Tongue (tissue), 2 donors: ENCODE data around the gene FOXE3. TPM values are rescaled to one million over a fixed set of nuclear protein-coding genes. Genes with fewer than 3 reads are reported as not detected.

Experiments used
- DNase-seq: peaks from one replicate; pipeline ENCODE4 v3.0.0-alpha.2; 2015
- total RNA-seq: library from RNA; depleted of rRNA; stranded (reverse); fragments of >200 nt; gene quantifications from one replicate; pipeline ENCODE4 v1.2.3, GENCODE V29; 2014

The FOXE3 gene
- total RNA-seq, 1 donor from 2014 or later: not detected

DNA sequence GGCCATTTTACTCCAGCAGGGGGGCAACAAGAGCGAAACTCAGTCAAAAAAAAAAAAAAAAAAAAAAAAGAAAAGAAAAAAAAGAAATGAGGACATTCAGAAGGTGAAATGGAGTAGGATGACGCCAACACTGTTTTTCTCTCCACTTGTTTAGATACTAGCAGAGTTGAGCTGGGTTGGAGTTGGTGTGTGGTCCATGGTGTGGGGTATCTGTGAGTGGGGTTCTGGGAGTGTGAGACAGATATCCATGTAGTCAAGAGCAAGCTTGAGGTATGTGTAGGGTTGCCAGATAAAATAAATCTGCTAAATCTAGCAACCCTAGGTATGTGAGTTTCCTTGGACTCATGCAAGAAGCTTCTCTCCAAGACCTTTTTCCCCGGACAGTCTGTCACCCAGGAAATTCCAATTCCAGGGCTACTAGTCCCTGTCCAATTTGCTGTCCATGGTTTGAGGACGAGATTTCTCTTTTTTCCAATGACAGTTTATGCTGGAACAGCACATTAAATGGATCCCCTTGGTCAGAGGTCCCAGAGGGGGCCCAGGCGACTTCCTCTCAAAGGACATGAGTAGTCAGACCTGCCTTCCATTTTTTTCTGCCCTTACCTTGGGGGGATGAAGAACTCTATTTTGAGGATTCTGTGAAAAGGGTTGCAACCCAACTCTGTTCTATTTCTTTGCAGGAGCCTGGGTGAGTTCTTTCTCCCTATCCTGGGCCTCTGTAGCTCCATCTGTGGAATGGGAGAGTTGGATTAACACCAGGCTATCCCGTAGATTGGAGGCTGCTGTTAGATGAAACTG is 19.6 kb downstream of the FOXE3 start:
- DNase-seq: no peak

DNA sequence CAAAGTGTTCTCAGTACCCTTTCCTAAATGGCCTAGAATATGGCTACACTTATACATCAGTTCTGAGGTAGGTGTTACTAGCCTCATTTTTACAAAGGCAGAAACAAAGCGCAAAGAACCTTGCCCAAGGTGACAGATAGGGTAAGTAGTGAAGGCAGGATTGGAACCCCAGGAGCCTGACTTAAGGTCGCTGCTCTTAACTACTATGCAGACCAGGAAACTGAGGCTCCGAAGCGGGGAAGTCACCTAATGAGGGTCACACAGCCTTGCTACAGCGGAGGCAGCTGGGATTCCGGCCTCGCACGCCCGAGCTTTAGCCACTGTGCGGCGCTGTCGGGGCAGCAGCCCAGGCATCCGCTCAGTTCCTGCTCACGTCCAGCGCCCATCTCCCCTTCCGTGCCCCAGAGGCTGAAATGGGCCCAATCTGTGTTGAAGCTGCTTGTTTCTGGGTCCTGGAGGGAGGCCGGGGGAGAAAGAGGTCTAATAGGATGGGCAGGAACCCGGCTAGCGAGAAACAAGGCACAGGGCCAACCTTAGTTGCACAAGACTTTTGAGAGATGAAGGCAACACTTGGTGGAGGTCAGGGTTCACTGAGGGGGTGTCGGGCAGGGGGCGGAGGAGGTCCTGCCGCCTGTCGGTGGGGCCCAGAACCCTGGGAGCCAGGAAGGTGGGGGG is 20.4 kb downstream of the FOXE3 start:
- peak; percentile 85 for DNase-seq

DNA sequence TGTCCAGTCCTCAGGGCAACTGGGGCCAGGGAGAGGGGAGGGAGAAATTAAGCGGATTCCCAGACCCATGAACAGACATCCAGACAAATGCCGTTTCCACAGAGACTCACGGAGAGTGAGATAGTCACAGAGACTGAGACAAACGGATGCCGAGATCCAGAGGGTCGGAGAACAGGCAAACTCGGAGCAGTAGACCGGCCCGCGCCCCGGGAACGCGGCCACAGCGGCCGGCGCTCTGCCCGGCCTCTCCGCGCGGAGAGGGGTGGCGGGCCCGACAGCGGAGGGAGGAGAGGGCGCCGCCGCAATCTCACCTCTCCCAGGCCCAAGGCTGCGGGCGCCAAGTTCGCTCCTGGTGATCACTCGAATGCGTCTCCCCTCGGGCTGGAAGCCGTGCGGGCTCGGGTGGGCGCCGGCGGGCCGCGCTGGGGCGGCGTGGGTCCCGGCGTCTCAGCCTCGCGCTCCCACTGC is 20.9 kb downstream of the FOXE3 start:
- no peak for DNase-seq

DNA sequence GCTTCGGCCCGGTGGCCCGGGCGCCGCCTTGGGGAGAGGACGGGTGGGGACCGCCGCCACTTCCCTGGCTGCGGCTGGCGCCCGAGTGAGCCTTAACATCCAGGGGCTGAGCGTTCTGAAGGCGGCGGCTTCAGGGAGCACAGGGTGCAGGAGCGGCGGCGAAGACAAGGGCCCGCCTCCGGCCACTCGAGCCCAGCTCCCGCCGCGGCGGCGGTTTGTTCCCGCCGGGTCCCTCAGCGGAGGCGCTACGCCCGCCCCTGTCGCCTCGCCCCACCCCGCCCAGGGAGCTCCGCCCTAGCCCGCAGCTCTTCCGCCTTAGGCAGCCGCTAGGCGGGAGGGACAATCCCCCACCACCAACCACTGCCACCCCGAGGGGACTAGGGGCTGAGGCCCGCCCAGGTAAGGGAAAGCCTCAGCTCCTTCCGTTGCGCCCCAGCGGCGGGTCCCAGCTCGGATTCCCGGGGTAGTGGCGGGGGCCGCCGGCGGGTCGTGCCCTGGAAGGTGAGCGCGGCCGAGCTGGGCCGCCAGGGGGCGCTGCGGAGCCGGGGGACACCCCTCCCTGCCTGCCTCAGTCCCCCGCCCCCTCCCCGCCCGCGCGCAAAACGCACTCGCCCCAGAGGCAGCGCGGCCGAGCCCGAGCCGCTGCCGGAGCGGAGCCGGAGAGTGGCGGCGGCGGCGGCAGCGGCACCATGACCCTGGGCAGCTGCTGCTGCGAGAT is 21.5 kb downstream of the FOXE3 start, which contains the start of gene FOXD2:
TSS of gene FOXD2 (plus strand) at position 598 of the 718 bp plus-strand sequence. CDS start at position 690, 92 bp downstream.
- peak; percentile 88 for DNase-seq

DNA sequence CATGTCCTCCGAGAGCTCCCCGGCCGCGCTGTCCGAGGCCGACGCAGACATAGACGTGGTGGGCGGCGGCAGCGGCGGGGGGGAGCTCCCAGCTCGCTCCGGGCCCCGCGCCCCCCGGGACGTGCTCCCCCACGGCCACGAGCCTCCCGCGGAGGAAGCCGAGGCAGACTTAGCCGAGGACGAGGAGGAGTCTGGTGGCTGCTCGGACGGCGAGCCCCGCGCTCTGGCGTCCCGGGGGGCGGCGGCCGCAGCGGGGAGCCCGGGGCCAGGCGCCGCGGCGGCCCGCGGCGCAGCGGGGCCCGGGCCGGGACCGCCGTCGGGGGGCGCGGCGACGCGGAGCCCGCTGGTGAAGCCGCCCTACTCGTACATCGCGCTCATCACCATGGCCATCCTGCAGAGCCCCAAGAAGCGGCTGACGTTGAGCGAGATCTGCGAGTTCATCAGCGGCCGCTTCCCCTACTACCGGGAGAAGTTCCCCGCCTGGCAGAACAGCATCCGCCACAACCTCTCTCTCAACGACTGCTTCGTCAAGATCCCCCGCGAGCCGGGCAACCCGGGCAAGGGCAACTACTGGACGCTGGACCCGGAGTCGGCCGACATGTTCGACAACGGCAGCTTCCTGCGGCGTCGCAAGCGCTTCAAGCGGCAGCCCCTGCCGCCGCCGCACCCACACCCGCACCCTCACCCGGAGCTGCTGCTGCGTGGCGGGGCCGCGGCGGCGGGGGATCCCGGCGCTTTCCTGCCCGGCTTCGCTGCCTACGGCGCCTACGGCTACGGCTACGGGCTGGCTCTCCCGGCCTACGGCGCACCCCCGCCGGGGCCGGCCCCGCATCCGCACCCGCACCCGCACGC is 22.3 kb downstream of the FOXE3 start:
- DNase-seq: no peak

DNA sequence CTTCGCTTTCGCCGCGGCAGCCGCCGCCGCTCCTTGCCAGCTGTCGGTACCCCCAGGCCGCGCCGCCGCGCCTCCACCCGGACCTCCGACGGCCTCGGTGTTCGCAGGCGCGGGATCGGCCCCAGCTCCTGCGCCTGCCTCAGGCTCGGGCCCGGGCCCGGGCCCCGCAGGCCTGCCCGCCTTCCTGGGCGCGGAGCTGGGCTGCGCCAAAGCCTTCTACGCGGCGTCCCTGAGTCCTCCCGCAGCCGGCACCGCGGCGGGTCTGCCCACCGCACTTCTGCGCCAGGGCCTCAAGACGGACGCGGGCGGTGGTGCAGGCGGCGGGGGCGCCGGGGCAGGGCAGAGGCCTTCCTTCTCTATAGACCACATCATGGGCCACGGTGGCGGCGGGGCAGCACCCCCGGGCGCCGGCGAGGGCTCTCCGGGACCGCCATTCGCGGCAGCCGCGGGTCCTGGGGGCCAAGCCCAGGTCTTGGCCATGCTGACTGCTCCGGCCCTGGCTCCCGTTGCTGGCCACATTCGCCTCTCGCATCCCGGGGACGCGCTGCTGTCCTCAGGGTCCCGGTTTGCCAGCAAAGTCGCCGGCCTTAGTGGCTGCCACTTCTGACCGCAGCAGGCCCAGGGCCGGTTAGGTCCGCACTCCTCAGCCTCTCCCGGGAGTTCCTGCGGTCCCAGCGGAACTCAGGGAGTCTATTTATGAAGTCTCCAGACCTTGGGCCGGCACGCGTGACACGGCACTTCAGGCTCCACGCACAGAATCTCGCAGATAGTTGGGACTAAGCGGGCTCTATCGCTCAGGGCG is 23.1 kb downstream of the FOXE3 start:
- no peak for DNase-seq

DNA sequence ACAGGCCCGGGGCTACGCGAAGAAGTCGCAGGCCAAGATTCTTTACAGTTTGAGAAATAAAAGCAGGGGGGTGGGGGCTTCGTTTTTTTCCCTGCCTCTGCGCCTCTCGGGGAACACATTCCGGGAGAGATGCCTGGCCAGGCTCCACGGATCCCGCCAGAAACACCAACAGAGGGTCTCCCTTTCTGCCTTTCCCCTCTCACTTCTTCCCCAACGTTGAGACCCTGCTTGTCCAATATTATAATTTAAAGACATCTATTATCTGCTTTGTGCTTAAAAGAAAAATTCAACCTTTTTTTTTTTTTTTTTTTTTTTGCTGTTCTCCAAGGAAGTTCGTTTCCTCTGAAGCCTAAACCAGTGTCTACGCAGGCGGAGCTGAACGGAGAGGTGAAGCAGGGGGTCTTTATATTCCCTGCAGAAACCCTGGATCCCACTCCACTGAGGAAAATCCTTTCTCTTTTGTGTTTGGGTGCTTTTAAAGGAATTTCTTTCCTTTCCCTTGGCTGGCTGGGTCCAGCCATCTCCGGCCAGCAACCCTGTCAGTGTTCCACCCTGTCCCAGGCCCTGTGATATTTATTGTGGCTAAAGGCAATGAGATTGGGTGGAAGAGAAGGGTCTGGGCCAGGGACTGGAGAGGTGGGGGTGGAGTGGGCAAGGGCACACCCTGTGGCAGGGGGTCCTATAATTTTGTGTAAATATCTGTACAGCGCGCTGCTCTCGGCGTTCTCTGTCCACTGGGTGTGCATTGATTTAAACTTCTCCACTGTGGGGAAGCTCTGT is 23.9 kb downstream of the FOXE3 start:
- no peak for DNase-seq

DNA sequence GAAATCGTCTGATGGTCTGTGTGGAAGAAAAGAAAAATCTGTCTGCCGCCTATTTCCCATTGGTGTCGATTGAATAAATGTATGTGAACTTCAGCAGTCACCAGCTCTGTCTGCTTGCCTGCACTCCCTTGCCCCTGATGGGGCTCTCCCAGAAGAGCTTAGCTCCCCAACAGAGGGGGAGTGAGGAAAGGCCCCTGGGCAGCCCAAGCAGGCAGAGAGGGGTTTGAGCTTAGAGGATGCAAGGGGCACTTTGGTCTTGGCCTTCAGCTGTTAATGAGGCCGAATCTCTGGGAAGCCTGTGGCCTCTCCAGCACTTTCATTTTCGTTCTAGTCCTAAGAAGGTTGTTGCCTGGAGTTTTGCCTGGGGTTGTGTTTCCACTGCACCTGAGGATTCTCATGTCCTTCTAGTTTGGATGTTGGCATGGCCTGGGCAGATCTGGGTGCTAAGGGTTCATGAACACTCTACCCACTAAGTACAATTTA is 24.6 kb downstream of the FOXE3 start:
- no peak for DNase-seq

DNA sequence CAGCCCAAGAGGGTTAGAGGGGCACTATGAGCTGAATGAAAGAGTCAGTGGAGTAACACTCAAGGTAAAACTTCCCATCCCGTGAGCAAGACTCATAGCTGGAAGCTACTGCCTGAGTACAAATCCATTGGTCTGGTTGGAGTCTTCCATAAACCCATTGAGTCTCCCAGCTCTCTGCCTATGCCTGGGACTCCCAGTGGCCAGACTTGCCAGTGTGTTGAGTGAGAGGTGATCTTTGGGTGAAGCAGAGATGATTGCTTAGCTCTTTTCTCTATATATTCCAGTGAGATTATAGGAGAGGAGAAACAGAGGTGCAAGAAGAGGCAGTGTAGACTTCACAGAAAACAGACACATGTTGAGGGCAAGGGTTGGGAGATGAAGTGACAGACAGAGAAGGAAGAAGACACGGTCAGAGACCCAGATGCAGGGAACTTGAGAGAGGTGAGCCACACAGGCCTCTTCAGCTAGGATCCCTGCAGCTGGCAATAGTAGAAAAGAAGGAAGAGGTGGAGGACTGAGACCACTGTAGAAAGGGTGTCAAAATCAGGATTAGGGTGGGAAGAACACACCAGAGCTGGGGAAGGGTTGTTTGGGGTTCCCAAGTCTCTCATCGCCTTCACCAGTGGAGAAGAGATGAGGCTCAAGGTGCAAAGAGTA is 25.5 kb downstream of the FOXE3 start:
- no peak for DNase-seq

DNA sequence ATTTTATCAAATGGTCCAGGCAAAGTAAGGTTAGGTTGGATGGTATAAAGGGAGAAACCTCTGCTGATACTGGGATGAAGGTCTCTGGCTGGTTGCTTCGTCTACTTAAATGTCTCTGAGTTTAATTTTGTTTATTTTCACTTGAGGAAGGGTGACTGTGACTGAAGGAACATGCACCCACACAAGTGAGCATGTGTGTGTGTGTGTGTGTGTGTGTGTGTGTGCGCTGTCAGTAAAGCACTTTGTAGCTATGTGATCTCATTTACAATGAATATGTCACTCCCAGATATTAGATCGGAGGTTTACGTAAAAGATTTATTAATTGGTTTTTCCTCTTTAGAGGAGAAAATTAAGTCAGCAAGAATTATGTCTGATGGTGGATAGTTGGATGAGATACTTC is 26.1 kb downstream of the FOXE3 start:
- no peak for DNase-seq

DNA sequence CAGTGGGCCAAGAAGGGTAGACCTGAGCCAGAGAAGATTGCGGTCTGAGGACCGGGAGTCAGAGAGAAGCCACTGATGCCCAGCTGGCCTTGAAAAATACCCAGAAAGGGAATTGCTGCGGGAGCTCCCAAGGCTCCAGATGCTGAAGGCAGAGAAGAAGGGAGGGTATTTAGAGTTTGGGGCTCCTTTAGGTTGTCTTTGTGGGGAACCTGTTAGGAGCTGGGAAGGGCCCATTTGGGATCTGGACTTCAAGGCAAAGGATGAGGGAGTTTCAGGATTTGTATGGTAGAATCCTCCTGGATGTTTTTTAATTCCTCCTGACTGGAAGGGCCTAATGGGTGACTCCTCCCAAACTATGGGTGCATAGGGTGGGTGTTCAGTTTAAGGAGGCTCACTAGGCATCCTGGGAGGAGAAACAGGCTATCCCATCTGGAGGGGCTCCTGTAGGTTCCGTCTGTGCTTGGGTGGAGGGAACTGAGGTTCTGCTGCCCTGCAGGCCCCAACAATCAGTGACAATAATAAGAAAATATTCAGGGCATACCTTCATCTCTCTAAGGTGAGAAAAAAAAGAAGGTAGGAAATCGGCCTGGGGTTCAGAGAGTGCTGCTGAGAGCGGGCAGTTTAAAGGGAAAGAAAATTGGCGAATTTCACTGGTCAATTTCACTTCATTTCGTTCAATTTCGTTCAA is 26.9 kb downstream of the FOXE3 start:
- no peak for DNase-seq

DNA sequence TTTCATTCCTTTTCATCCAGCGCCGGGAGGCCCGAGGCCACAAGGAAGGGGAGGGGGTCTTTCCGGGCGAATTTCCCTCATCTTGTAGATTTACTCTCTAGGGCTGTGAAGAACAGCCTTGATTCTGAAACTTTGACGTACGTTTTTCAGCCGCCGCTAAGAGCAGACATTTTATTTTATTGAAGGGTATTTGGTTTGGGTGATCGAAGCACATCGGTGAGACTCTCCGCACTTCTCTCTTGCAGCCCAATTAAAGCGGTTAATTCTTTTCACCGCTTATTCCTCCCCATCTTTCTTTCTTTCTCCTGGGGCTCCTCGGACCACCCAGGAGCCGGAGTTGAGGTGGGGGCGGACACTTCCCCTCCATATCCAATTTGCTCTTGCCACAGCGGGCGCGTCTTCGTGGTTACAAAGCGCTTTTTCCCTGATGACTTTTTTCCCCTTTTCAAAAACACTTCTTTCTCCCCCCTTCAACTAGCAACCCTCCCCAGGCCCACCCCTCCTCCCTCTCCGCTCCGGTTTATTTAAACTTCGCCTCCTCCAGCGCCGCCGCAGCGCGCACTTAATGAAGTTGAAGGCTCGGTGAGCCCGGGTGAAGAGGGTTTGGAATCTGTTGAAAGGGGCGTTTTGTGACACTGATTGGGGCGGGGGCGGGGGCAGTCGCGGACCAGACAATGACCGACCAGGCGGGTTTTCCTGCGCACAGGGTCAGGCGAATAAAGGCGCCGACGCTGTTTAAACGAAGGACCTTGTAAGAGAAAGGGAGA is 27.6 kb downstream of the FOXE3 start:
- no peak for DNase-seq

DNA sequence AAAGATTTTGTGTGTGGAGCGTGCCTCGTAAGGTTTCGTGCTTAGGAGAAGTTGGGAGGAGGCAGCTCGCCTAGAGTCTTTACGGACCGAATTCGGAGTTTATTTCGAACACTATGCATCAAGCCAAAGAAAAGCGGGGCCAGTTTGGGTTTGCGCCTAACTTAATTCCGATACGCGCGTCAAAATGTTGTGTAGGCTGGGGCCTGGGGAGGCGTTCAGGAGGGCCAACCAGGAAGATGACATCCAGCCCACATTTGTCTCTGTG is 28.1 kb downstream of the FOXE3 start:
- DNase-seq: no peak

DNA sequence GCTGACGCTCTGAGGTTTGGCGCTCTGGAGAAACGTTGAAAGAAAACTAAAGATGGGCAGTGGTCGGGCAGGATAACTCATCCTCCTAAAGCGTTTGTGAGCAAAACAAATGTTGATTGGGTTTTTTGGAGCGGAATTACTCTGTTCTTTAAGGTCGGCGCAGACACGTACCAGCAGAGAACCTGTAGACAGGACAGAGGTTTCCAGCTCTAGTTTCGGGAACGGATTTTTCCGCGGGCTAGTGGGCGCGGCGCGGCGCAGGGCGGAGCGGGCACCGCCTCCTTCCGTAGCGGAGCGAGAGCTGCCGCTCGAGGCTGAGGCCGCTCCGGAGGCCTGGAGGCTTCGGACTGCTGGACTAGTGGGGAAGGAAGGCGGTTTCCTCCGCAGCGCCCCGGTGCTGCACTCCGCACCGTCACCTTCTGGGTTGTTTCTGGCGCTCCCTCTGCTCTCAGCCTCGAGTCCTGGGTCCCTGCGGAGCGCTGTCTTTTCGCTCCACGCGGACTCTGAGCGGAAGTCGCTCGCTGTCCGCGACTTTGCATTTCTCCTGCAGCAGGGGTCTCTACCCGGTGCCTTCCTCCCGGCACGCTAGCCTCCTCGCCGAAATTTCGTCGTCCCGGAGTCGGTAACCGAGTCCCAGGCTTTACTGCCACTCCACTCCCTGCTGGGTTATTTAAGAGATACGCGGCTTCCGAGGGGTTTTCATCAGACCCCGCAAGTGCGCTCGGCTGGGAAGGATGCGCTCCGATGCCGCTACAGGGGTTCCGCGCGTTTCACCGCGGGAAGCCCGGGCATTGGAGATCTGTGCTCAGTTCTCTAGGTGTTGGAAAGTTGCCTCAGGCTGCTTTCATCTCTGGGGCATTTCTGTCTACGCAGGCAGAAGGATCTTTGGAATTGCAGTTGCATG is 28.7 kb downstream of the FOXE3 start:
- DNase-seq: peak; percentile 49

DNA sequence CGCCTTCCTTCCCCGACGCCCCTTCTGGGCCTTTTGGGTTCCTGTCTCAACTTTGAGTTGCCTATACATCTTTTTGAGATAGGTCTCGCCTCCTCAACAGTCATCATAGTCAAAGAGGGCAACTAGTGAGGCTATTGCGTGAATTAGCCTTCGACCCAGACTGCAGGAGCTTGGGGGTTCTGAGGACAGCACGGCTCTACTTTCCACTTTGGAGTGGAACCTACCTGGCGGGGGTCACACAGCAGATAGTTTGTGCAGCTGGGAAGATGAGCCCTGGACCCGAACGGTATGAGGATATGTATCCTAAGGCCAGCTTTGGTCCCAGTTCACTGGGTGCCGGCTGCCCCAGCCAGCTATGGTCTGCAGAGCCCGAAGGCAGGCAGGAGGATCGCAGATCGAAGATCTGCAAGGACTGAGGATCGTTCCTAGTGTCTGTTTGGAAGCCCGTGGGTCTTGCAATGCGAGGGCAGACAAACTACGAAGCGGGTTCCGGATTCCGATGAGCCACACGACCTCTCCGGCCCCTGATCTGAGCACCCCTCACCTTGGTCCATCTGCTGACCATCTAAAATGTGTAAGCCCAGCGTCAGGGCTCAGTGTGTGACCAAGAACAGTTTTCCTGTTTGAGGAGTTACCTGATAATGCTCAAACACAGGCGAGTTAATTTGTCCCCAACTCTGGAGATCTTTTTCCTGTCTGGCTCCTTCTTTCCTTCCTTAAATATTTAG is 29.9 kb downstream of the FOXE3 start:
- DNase-seq: no peak

DNA sequence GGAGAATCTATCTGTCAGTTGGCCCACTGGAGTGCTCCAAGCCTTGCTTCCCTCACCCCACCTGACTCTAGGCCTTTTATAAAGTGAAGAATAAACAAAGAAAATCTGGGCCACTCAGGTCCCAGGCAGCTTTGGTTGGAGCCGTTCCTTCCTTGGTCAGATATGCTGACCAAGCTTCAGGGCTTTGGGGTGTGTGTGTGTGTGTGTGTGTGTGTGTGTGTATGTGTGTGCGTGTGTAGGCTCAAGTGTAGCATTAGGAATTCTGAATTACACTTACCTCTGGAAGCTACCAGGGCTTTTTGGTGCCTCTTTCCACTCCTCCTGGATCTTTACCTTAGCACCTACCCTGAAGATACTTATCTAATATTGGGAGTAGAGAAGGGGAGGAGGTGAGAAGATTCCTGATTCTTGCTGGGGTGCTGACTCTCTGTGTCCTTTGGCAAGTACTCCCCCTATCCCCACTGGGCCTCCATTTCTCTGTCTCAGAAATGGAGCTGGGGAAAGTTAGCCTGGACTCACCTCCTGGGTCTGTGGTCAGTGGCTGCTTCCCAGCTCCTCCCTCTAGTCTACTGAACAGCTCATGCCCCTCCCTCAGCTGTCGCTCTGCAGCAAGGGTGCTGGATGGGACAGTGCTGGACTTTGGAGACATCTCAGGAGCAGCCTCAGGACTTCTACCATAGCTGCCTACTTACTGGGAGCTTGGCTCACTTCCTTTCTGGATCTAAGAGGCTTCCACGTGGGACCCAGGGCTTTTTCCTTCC is 32.6 kb downstream of the FOXE3 start:
- no peak for DNase-seq
